ENCODE measurements around the gene PFKFB4. TPM values are rescaled to one million over a fixed set of nuclear protein-coding genes. Genes with fewer than 3 reads are reported as not detected.
"Not testable (repeated sequence)": the region's sequence is repeated elsewhere in the genome, so short reads cannot be mapped to it uniquely, and the experiment has no call there.

Gene PFKFB4
- total RNA-seq, 1 donor from 2014 or later = 2.2 TPM

DNA sequence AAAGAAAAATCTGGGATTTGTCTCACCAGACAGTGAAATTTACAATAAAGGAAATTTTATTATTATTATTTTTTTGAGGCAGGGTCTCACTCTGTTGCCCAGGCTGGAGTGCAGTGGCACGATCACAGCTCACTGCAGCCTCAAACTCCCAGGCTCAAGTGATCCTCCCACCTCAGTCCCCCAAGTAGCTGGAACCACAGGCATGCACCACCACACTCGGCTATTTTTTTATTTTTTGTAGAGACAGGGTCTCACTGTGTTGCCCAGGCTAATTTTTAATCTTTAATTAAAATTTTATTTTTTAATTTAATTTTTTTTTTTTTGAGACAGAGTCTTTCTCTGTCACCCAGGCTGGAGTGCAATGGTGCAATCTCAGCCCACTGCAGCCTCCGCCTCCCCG, 82.6 kb downstream of the PFKFB4 start:
- ATAC-seq; intact Hi-C loops (cut with micrococcal nuclease): not testable (repeated sequence)

GRCh38 chr3:48473617-48473952, 83.0 kb downstream of the PFKFB4 start:
- no peak for ATAC-seq
- intact Hi-C loops (cut with micrococcal nuclease) = no loop called here
- DNase-seq = no peak

More for the DNA sequence above, 82.6 kb downstream of the PFKFB4 start:
- not testable (repeated sequence) for DNase-seq

- intact Hi-C loops (cut with micrococcal nuclease) = no loop called here
- DNase-seq = peak; percentile 94
- ATAC-seq = peak; percentile 93
Observed at GRCh38 chr3:48472923-48473616, 83.5 kb downstream of the PFKFB4 start.

DNA sequence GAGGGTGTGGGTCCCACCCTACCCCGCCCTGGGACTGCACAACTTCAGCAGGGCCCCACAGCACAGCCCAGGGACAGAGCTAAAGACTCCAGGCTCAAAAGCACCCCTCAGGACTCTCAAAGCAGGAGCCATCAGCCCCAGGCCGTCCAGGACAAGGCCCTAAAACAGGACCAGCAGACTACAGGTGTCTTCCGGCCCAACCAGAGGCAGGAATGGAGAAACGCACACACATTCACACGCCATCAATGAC, 84.0 kb downstream of the PFKFB4 start:
- intact Hi-C loops (cut with micrococcal nuclease) = no loop called here
- DNase-seq = no peak
- ATAC-seq = peak; percentile 50

- DNase-seq = no peak
- intact Hi-C loops (cut with micrococcal nuclease) = no loop called here
- no peak for ATAC-seq
Observed at GRCh38 chr3:48470286-48470685, 86.3 kb downstream of the PFKFB4 start.

DNA sequence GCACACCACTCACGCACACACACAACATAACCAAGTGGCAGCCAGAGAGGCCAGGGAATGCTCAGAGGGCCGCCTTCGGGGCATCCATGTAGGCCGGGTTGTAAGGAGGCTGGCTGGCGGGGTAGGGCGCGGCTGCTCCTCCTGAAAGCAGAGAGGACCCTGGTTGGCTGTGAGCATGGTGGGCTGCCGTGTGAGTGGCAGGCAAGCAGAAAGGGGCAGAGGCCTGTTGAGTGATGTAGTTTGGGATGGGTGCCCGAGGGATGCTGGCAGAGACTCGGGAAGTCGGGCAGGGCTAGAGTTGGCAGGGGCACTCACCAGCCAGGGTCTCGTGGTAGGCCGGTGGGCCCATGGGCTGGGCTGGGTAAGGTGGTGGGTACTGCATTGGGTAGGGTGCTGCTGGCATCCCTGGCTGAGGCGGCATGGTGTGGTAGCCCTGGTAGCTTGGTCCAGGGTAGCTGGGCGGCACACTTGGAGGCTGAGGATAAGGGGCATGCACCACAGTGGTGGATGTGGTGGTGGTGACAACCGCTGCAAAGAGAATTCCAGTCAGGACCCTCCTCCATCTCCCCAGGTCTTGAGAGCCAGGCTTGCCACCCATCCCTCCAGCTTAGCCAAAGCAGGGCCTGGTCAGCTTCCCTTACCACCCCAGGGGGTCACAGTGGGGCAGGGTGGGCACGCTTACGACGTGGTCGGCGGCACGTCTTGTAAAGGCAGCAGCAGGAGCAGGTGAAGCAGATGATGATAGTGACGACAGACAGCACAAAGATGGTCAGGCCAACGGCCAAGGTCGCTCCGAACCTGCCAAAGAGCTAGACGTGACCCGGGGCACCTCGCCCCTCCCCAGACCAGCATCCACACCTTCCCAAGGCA, 87.3 kb downstream of the PFKFB4 start:
- intact Hi-C loops (cut with micrococcal nuclease) = no loop called here
- no peak for ATAC-seq
- DNase-seq = no peak

DNA sequence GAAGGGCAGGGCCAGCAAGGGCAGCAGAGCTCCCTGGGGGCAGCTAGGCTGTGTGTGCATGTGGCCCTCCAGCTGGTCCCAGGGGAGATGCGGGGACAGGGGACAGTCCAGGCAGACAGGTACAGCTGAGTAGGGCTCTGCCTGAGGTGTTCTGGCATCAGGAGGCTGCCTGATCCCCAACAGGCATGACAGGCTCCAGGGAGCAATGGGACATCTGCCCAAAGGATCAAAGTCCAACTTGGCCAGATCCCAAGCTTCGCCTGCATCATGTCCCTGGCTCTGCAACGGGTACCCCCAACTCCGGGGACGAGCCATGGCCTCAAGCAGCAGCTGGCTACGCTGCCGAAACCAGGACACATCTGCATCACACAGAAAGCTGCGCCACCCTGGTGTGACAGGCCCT, 88.3 kb downstream of the PFKFB4 start:
- no peak for DNase-seq
- intact Hi-C loops (cut with micrococcal nuclease) = no loop called here
- no peak for ATAC-seq

Small RNA genes within 50 kb of the gene (microRNA-seq; reads per million reads assigned to microRNA genes)
- not detected for gene MIR6823 (ENCODE audit: borderline number of aligned reads)
- gene MIR711 (ENCODE audit: borderline number of aligned reads) = not detected

Other genes with a start within 250 kb of the PFKFB4 start
- gene SPINK8, start 223.1 kb downstream of the PFKFB4 start, total RNA-seq = not detected
- not detected for gene FBXW12, start 184.6 kb downstream of the PFKFB4 start, total RNA-seq
- 50.8 TPM for gene PLXNB1, start 126.7 kb downstream of the PFKFB4 start, total RNA-seq
- 13.3 TPM for gene CCDC51, start 116.7 kb downstream of the PFKFB4 start, total RNA-seq
- gene TMA7, start 116.5 kb downstream of the PFKFB4 start, total RNA-seq = 262 TPM
- 4.9 TPM for gene ATRIP, start 110.1 kb downstream of the PFKFB4 start, total RNA-seq
- 39.1 TPM for gene SHISA5, start 52.6 kb downstream of the PFKFB4 start, total RNA-seq
- 0.17 TPM for gene UCN2, start 7.0 kb upstream of the PFKFB4 start, total RNA-seq
- gene COL7A1, start 38.5 kb upstream of the PFKFB4 start, total RNA-seq = 24.5 TPM
- 1,236 TPM for gene UQCRC1, start 52.8 kb upstream of the PFKFB4 start, total RNA-seq
- not detected for gene TMEM89, start 65.0 kb upstream of the PFKFB4 start, total RNA-seq
- gene SLC26A6, start 78.7 kb upstream of the PFKFB4 start, total RNA-seq = 12.3 TPM
- gene CELSR3, start 106.1 kb upstream of the PFKFB4 start, total RNA-seq = 0.35 TPM
- 13.6 TPM for gene NCKIPSD, start 129.1 kb upstream of the PFKFB4 start, total RNA-seq
- gene IP6K2, start 160.4 kb upstream of the PFKFB4 start, total RNA-seq = 30.2 TPM

All from left ventricle myocardium superior (tissue), 1 donor.